HEK293T (cell line): ENCODE results near the gene METTL3.

ENCODE experiments used
- CTCF ChIA-PET: fragments of 350-600 bp; formaldehyde crosslinking; extraction: SDS; loops from one replicate; lab custom pipeline; 2021; ENCODE audit warnings: antibody characterized with exemption, inconsistent platforms; lab: Yijun Ruan, JAX
- POLR2A ChIA-PET: fragments of 350-600 bp; formaldehyde crosslinking; extraction: SDS; loops from one replicate; lab custom pipeline; 2020; ENCODE audit warnings: antibody characterized with exemption, inconsistent platforms; lab: Yijun Ruan, JAX
- DNase-seq: peaks from one replicate; pipeline ENCODE4 v3.0.0; 2012; ENCODE audit warnings: mixed read lengths; ENCODE audit errors: extremely low spot score
- ARNT ChIP-seq: fragments of 450-650 bp; IDR thresholded peaks from 2 replicates; pipeline ENCODE4 v1.6.1; 2017; ENCODE audit warnings: mild to moderate bottlenecking
- BHLHE40 ChIP-seq: fragments of 450-650 bp; IDR thresholded peaks from 2 replicates; pipeline ENCODE4 v1.6.1; 2016; ENCODE audit warnings: mild to moderate bottlenecking, moderate library complexity, borderline replicate concordance
- CTBP1 ChIP-seq: fragments of 450-650 bp; IDR thresholded peaks from 2 replicates; pipeline ENCODE4 v1.6.1; 2016; ENCODE audit warnings: borderline replicate concordance
- ELF4 ChIP-seq: fragments of 450-650 bp; IDR thresholded peaks from 2 replicates; pipeline ENCODE4 v1.6.1; 2017; ENCODE audit warnings: antibody characterized with exemption
- FOXA1 ChIP-seq: fragments of 450-650 bp; IDR thresholded peaks from 2 replicates; pipeline ENCODE4 v1.6.1; 2016; ENCODE audit warnings: mild to moderate bottlenecking
- FOXK2 ChIP-seq: fragments of 450-650 bp; IDR thresholded peaks from 2 replicates; pipeline ENCODE4 v1.6.1; 2016; ENCODE audit warnings: mild to moderate bottlenecking
- FOXM1 ChIP-seq: fragments of 450-650 bp; IDR thresholded peaks from 2 replicates; pipeline ENCODE4 v1.6.1; 2017; ENCODE audit warnings: mild to moderate bottlenecking, borderline replicate concordance
- HDGF ChIP-seq: fragments of 450-650 bp; IDR thresholded peaks from 2 replicates; pipeline ENCODE4 v1.6.1; 2017; ENCODE audit warnings: antibody characterized with exemption, borderline replicate concordance
- L3MBTL2 ChIP-seq: fragments of 450-650 bp; conservative IDR thresholded peaks from 2 replicates; pipeline ENCODE4 v1.6.1; 2016; ENCODE audit warnings: mild to moderate bottlenecking
- LEF1 ChIP-seq: fragments of 450-650 bp; IDR thresholded peaks from 2 replicates; pipeline ENCODE4 v1.6.1; 2017; ENCODE audit warnings: mild to moderate bottlenecking, borderline replicate concordance
- NFRKB ChIP-seq: fragments of 450-650 bp; IDR thresholded peaks from 2 replicates; pipeline ENCODE4 v1.6.1; 2016; ENCODE audit warnings: mild to moderate bottlenecking, moderate library complexity
- PKNOX1 ChIP-seq: fragments of 450-650 bp; IDR thresholded peaks from 2 replicates; pipeline ENCODE4 v1.6.1; 2016
- SP1 ChIP-seq: fragments of 450-650 bp; IDR thresholded peaks from 2 replicates; pipeline ENCODE4 v1.6.1; 2017
- SUZ12 ChIP-seq: fragments of 450-650 bp; IDR thresholded peaks from 2 replicates; pipeline ENCODE4 v1.6.1; 2016; ENCODE audit warnings: mild to moderate bottlenecking
- TARDBP ChIP-seq: fragments of 450-650 bp; IDR thresholded peaks from 2 replicates; pipeline ENCODE4 v1.6.1; 2016
- ZNF384 ChIP-seq: fragments of 450-650 bp; IDR thresholded peaks from 2 replicates; pipeline ENCODE4 v1.6.1; 2016

Gene METTL3

GRCh38 chr14:21543963-21544362 lies 32.8 kb upstream of the METTL3 start:
- TF ChIP-seq FOXK2 (no peak), TARDBP (no peak), L3MBTL2 (no peak), BHLHE40 (no peak), SP1 (no peak), CTBP1 (no peak), NFRKB (no peak), LEF1 (no peak)
- ChIA-PET POLR2A (no interaction called here), CTCF (no interaction called here)
- no peak for DNase-seq

GRCh38 chr14:21543521-21543960 lies 32.4 kb upstream of the METTL3 start:
- ChIA-PET CTCF (no interaction called here), POLR2A (interaction anchor here (1.8 kb wide), 1 partner anchor 32 kb away, joined by 8 read pairs; the partner anchor contains the start of gene METTL3)
- no peak for DNase-seq
- TF ChIP-seq FOXA1 (no peak), ARNT (no peak)

GRCh38 chr14:21541413-21542074 lies 30.4 kb upstream of the METTL3 start:
- ChIA-PET CTCF (no interaction called here), POLR2A (interaction anchor here (1.1 to 1.8 kb wide), 2 partner anchors 15 to 30 kb away, joined by 5 to 8 read pairs; partner anchors contain the start of genes METTL3 and SALL2)
- TF ChIP-seq L3MBTL2, result no peak
- no peak for TF ChIP-seq ZNF384
- TF ChIP-seq FOXK2, result no peak
- TF ChIP-seq FOXA1, result no peak
- no peak for TF ChIP-seq NFRKB
- no peak for TF ChIP-seq ELF4
- no peak for TF ChIP-seq HDGF
- no peak for TF ChIP-seq LEF1
- no peak for TF ChIP-seq PKNOX1
- no peak for TF ChIP-seq CTBP1
- no peak for TF ChIP-seq BHLHE40
- no peak for TF ChIP-seq SP1
- TF ChIP-seq FOXM1, result no peak
- no peak for TF ChIP-seq ARNT
- no peak for TF ChIP-seq TARDBP
- no peak for TF ChIP-seq SUZ12
- DNase-seq, result no peak

GRCh38 chr14:21539189-21539940 lies 28.2 kb upstream of the METTL3 start:
- DNase-seq, result no peak
- TF ChIP-seq ARNT (no peak), PKNOX1 (no peak), FOXK2 (no peak), FOXA1 (no peak)
- POLR2A ChIA-PET, result interaction anchor here (1.1 to 1.2 kb wide), 2 partner anchors 13 to 14 kb away, joined by 3 read pairs; partner anchors contain the start of gene SALL2
- CTCF ChIA-PET, result interaction anchor here (0.7 kb wide), 1 partner anchor 84 kb away, joined by 3 read pairs; the partner anchor contains the start of gene CHD8

- DNase-seq, result no peak
- TF ChIP-seq ZNF384, result no peak
- no peak for TF ChIP-seq PKNOX1
- TF ChIP-seq FOXK2, result no peak
- TF ChIP-seq TARDBP, result no peak
- TF ChIP-seq ARNT, result no peak
- TF ChIP-seq ELF4, result no peak
- TF ChIP-seq SP1, result no peak
- no peak for TF ChIP-seq CTBP1
- no peak for TF ChIP-seq BHLHE40
- TF ChIP-seq HDGF, result no peak
- TF ChIP-seq FOXA1, result no peak
- no peak for TF ChIP-seq LEF1
- no peak for TF ChIP-seq FOXM1
- no peak for TF ChIP-seq SUZ12
- no peak for TF ChIP-seq NFRKB
- no peak for TF ChIP-seq L3MBTL2
- ChIA-PET CTCF (interaction anchor here (1.1 kb wide), 1 partner anchor 20 kb away, joined by 3 read pairs; no protein-coding TSS in a partner anchor), POLR2A (interaction anchor here (1.7 to 1.8 kb wide), 2 partner anchors 8 to 11 kb away, joined by 6 to 8 read pairs; partner anchors contain the start of gene SALL2)
Observed at GRCh38 chr14:21537090-21537424, 25.9 kb upstream of the METTL3 start.
